PFSK-1 (cell line): ENCODE results near the gene FOXK1.

ENCODE experiments used
- FOXP2 ChIP-seq: optimal IDR thresholded peaks from 2 replicates; pipeline ENCODE3; 2011; ENCODE audit warnings: borderline replicate concordance, control low read depth, inconsistent platforms; ENCODE audit not compliant: insufficient read depth; ENCODE audit errors: extremely low read length, extremely low read depth
- POLR2AphosphoS5 ChIP-seq: IDR thresholded peaks from 2 replicates; pipeline ENCODE4 v1.6.1; 2012; ENCODE audit warnings: low read depth, mild to moderate bottlenecking, control low read depth, low read length, moderate library complexity
- SIN3A ChIP-seq: IDR thresholded peaks from 2 replicates; pipeline ENCODE4 v1.6.1; 2012; ENCODE audit warnings: mild to moderate bottlenecking, low read length, moderate library complexity, borderline replicate concordance; ENCODE audit not compliant: insufficient read depth
- TAF1 ChIP-seq: IDR thresholded peaks from 2 replicates; pipeline ENCODE4 v1.6.1; 2012; ENCODE audit warnings: low read length, control low read depth, borderline replicate concordance; ENCODE audit not compliant: insufficient read depth
- TF ChIP-seq, protein P1 (sequence below), 2 experiments: IDR thresholded peaks; 2 replicates each; pipeline versions ENCODE4 v1.6.1 to v1.8.0; 2011 to 2012; ENCODE audit warnings: low read depth in 2 of 2, low read length in 2 of 2, control low read depth in 1 of 2, inconsistent platforms in 1 of 2, mild to moderate bottlenecking in 1 of 2, moderate library complexity in 1 of 2; ENCODE audit not compliant: insufficient read depth in 1 of 2

Gene FOXK1

GRCh38 chr7:4790078-4790465 lies 108.0 kb downstream of the FOXK1 start:
- no peak for TF ChIP-seq POLR2AphosphoS5

- TF ChIP-seq, protein P1, sequence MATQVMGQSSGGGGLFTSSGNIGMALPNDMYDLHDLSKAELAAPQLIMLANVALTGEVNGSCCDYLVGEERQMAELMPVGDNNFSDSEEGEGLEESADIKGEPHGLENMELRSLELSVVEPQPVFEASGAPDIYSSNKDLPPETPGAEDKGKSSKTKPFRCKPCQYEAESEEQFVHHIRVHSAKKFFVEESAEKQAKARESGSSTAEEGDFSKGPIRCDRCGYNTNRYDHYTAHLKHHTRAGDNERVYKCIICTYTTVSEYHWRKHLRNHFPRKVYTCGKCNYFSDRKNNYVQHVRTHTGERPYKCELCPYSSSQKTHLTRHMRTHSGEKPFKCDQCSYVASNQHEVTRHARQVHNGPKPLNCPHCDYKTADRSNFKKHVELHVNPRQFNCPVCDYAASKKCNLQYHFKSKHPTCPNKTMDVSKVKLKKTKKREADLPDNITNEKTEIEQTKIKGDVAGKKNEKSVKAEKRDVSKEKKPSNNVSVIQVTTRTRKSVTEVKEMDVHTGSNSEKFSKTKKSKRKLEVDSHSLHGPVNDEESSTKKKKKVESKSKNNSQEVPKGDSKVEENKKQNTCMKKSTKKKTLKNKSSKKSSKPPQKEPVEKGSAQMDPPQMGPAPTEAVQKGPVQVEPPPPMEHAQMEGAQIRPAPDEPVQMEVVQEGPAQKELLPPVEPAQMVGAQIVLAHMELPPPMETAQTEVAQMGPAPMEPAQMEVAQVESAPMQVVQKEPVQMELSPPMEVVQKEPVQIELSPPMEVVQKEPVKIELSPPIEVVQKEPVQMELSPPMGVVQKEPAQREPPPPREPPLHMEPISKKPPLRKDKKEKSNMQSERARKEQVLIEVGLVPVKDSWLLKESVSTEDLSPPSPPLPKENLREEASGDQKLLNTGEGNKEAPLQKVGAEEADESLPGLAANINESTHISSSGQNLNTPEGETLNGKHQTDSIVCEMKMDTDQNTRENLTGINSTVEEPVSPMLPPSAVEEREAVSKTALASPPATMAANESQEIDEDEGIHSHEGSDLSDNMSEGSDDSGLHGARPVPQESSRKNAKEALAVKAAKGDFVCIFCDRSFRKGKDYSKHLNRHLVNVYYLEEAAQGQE (IDR thresholded peaks at IDR 0.05; ENCODE audit: insufficient read depth in 1 of 2, low read depth in 2 of 2, low read length in 2 of 2) = no peak
- TF ChIP-seq FOXP2 = no peak
- TF ChIP-seq POLR2AphosphoS5 = no peak
- TF ChIP-seq SIN3A = no peak
- no peak for TF ChIP-seq TAF1
Measured at GRCh38 chr7:4790516-4790991, 108.5 kb downstream of the FOXK1 start.

GRCh38 chr7:4791101-4791737 lies 109.1 kb downstream of the FOXK1 start:
- TF ChIP-seq POLR2AphosphoS5 = no peak
- no peak for TF ChIP-seq FOXP2
- no peak for TF ChIP-seq SIN3A
- TF ChIP-seq, protein P1 (IDR thresholded peaks at IDR 0.05; ENCODE audit: insufficient read depth in 1 of 2, low read depth in 2 of 2, low read length in 2 of 2) = no peak
- TF ChIP-seq TAF1 = no peak

- TF ChIP-seq POLR2AphosphoS5 = no peak
- TF ChIP-seq FOXP2 = peak; percentile 72
Measured at GRCh38 chr7:4791738-4792536, 109.8 kb downstream of the FOXK1 start.

DNA sequence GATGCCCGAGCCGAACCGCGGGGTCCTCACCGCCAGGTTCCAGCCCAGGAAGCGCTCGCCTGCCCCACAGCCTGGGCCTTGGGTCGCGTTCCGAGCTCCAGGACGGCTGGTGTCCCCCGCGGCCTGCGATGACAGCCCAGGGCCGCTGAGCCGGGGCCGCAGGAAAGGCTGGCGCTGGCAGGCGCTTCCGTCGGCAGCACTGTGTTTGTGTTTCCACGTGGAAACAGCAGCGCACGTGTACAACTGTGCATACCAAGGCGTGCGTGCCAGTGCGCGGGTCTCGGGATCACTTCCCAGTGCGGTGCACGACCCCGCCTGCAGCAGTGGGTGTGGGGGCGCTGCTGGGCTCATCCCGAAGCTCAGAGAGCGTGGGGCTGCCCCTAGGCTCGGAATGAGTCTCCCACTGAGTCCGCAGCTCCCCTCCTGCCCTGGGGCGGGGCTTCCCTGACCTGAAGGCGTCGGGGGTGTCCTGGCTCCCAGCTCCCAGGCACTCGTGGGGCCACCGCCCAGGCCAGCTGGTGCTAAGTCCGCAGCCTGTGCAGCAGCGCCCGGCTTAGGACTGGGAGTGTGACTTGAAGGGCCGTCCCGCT lies 110.5 kb downstream of the FOXK1 start:
- TF ChIP-seq SIN3A (no peak), FOXP2 (no peak), TAF1 (no peak), POLR2AphosphoS5 (no peak)
- TF ChIP-seq, protein P1 (IDR thresholded peaks at IDR 0.05; ENCODE audit: insufficient read depth in 1 of 2, low read depth in 2 of 2, low read length in 2 of 2) = no peak

DNA sequence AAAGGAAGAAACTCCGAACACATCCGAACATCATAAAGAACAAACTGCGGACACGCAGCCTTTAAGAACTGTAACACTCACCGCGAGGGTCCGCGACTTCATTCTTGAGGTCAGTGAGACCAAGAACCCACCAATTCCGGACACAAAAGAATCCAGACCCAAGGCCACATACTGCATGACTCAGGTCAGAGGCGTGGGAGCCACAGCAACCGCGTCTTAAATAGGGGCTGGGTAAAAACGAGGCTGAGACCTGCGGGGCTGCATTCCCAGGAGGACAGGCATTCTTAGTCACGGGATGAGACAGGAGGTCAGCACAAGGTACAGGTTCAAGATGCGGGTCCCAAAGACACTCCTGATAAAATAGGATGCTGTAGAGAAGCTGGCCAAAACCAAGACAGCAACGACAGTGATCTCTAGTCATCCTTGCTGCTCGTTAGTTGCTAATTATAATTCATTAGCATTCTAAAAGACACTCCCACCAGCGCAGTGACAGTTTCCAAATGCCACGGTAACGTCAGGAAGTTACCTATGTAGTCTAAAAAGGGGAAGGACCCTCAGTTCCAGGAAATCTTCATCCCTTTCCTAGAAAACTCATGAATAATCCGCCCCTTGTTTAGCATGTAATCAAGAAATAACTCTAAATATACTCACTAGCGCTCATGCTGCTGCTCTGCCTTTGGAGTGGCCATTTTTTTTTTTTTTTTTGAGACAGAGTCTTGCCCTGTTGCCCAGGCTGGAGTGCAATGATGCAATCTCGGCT lies 112.7 kb downstream of the FOXK1 start:
- no peak for TF ChIP-seq TAF1
- no peak for TF ChIP-seq POLR2AphosphoS5
- TF ChIP-seq FOXP2 = no peak
- TF ChIP-seq, protein P1 (IDR thresholded peaks at IDR 0.05; ENCODE audit: insufficient read depth in 1 of 2, low read depth in 2 of 2, low read length in 2 of 2) = no peak
- no peak for TF ChIP-seq SIN3A
